Activated T-helper 9 cell treated with anti-CD3 and anti-CD28 coated beads, Interleukin-2, amount 50 U/mL, for 16 hours (primary cell): ENCODE results near the gene FILIP1L.
A peak's percentile ranks its signal among the peaks of the same experiment; 100 is the strongest.

Source experiments
- DNase-seq: peaks from one replicate; pipeline ENCODE4 v3.0.0-alpha.2; 2020; ENCODE audit warnings: low read depth

The FILIP1L gene

GRCh38 chr3:99891610-99892285 is 222.6 kb downstream of the FILIP1L start:
- DNase-seq, result no peak

GRCh38 chr3:99885851-99886250 is 228.4 kb downstream of the FILIP1L start:
- DNase-seq, result no peak

GRCh38 chr3:99885085-99885484 is 229.2 kb downstream of the FILIP1L start:
- DNase-seq, result no peak

GRCh38 chr3:99884484-99884883 is 229.8 kb downstream of the FILIP1L start:
- DNase-seq, result no peak

- DNase-seq, result no peak
Measured at GRCh38 chr3:99883693-99884092, 230.6 kb downstream of the FILIP1L start.

- DNase-seq, result no peak
Measured at GRCh38 chr3:99883138-99883461, 231.2 kb downstream of the FILIP1L start.

GRCh38 chr3:99882436-99883137 is 231.7 kb downstream of the FILIP1L start:
- DNase-seq, result no peak

- DNase-seq, result no peak
Measured at GRCh38 chr3:99881121-99881524, 233.2 kb downstream of the FILIP1L start.

- DNase-seq, result no peak
Measured at GRCh38 chr3:99879275-99879674, 235.0 kb downstream of the FILIP1L start.

- no peak for DNase-seq
Measured at GRCh38 chr3:99878005-99878404, 236.3 kb downstream of the FILIP1L start.

- no peak for DNase-seq
Measured at GRCh38 chr3:99877031-99877579, 237.2 kb downstream of the FILIP1L start.

- peak; percentile 44 for DNase-seq
Measured at GRCh38 chr3:99875929-99876841, 238.1 kb downstream of the FILIP1L start.

- no peak for DNase-seq
Measured at GRCh38 chr3:99875581-99875928, 238.7 kb downstream of the FILIP1L start.

GRCh38 chr3:99874237-99875002 is 239.9 kb downstream of the FILIP1L start:
- no peak for DNase-seq

GRCh38 chr3:99873269-99874102 is 240.8 kb downstream of the FILIP1L start:
- no peak for DNase-seq

- DNase-seq, result no peak
Measured at GRCh38 chr3:99872923-99873254, 241.4 kb downstream of the FILIP1L start.

GRCh38 chr3:99871231-99872045 is 242.9 kb downstream of the FILIP1L start:
- DNase-seq, result no peak

- DNase-seq, result no peak
Measured at GRCh38 chr3:99870712-99871111, 243.6 kb downstream of the FILIP1L start.

- DNase-seq, result no peak
Measured at GRCh38 chr3:99869621-99870020, 244.7 kb downstream of the FILIP1L start.

- no peak for DNase-seq
Measured at GRCh38 chr3:99868311-99868646, 246.0 kb downstream of the FILIP1L start.
